Neuronal stem cell (in vitro differentiated cells): ENCODE data around the gene SRSF1.
"Not testable (repeated sequence)": the region's sequence is repeated elsewhere in the genome, so short reads cannot be mapped to it uniquely, and the experiment has no call there.

Source experiments
- DNase-seq: peaks from one replicate; pipeline ENCODE4 v3.0.0-alpha.2; 2013; ENCODE audit warnings: low spot score
- H2AFZ ChIP-seq: one replicate; pipeline ENCODE4 v1.6.1; 2013; ENCODE audit warnings: mild to moderate bottlenecking, low read length, inconsistent platforms
- H2AK5ac ChIP-seq: 2 replicates; pipeline ENCODE4 v1.6.1; 2013; ENCODE audit warnings: low read depth, mild to moderate bottlenecking, inconsistent platforms, low read length, moderate library complexity, mixed read lengths
- H2BK120ac ChIP-seq: 2 replicates; pipeline ENCODE4 v1.6.1; 2013; ENCODE audit warnings: low read depth, mild to moderate bottlenecking, inconsistent platforms, low read length, moderate library complexity, mixed read lengths
- H2BK12ac ChIP-seq: one replicate; pipeline ENCODE4 v1.6.1; 2013; ENCODE audit warnings: low read length, inconsistent platforms
- H2BK15ac ChIP-seq: 2 replicates; pipeline ENCODE4 v1.6.1; 2013; ENCODE audit warnings: mild to moderate bottlenecking, low read length, inconsistent platforms, mixed read lengths
- H2BK5ac ChIP-seq: one replicate; pipeline ENCODE4 v1.6.1; 2013; ENCODE audit warnings: inconsistent platforms, mild to moderate bottlenecking, low read length, moderate library complexity
- H3K14ac ChIP-seq: one replicate; pipeline ENCODE4 v1.6.1; 2013; ENCODE audit warnings: low read length, inconsistent platforms
- H3K18ac ChIP-seq: 2 replicates; pipeline ENCODE4 v1.6.1; 2013; ENCODE audit warnings: low read length, inconsistent platforms
- H3K23ac ChIP-seq: 2 replicates; pipeline ENCODE4 v1.6.1; 2013; ENCODE audit warnings: low read depth, mild to moderate bottlenecking, mixed read lengths, low read length, inconsistent platforms; ENCODE audit not compliant: poor library complexity
- H3K27ac ChIP-seq: replicated peaks from 3 replicates; pipeline ENCODE4 v1.5.1; 2013; ENCODE audit warnings: low read length, inconsistent platforms
- H3K27me3 ChIP-seq, 3 experiments: 2 replicates each; pipeline ENCODE4 v1.6.1; 2013; ENCODE audit warnings: low read length in 3 of 3, mild to moderate bottlenecking in 2 of 3, inconsistent platforms in 1 of 3, low read depth in 1 of 3, mixed read lengths in 1 of 3, moderate library complexity in 1 of 3; ENCODE audit not compliant: control insufficient read depth in 3 of 3, insufficient read depth in 3 of 3
- H3K36me3 ChIP-seq, 2 donors: replicated peaks in 1 of 2; 2 replicates each; pipeline ENCODE4 v1.6.1; 2013; ENCODE audit warnings: low read length in 2 of 2; ENCODE audit not compliant: control insufficient read depth in 2 of 2, insufficient read depth in 2 of 2
- H3K4ac ChIP-seq: 2 replicates; pipeline ENCODE4 v1.6.1; 2013; ENCODE audit warnings: inconsistent platforms, mild to moderate bottlenecking, low read length, moderate library complexity
- H3K4me1 ChIP-seq, 2 donors: 1 replicate in 1 of 2; 2 replicates in 1 of 2; pipeline ENCODE4 v1.6.1; 2013; ENCODE audit warnings: low read length in 2 of 2, low read depth in 1 of 2; ENCODE audit not compliant: control insufficient read depth in 2 of 2, insufficient read depth in 1 of 2
- H3K4me2 ChIP-seq: one replicate; pipeline ENCODE4 v1.6.1; 2013; ENCODE audit warnings: mild to moderate bottlenecking, low read length, inconsistent platforms; ENCODE audit not compliant: insufficient read depth, poor library complexity, severe bottlenecking
- H3K4me3 ChIP-seq, 2 donors: 2 replicates each; pipeline ENCODE4 v1.5.1; 2013; ENCODE audit warnings: low read length in 2 of 2, mild to moderate bottlenecking in 2 of 2, inconsistent platforms in 1 of 2, moderate library complexity in 1 of 2
- H3K79me1 ChIP-seq: one replicate; pipeline ENCODE4 v1.6.1; 2013; ENCODE audit warnings: low read depth, mild to moderate bottlenecking, inconsistent platforms, low read length, moderate library complexity
- H3K9ac ChIP-seq: one replicate; pipeline ENCODE4 v1.6.1; 2013; ENCODE audit warnings: mild to moderate bottlenecking, low read depth, low read length, inconsistent platforms; ENCODE audit not compliant: poor library complexity
- H3K9me3 ChIP-seq, 2 donors: replicated peaks in 1 of 2; 2 replicates each; pipeline versions ENCODE3 to v1.6.1; 2013; ENCODE audit warnings: low read length in 2 of 2, mild to moderate bottlenecking in 2 of 2, inconsistent platforms in 1 of 2, low read depth in 1 of 2, mixed read lengths in 1 of 2, moderate library complexity in 1 of 2; ENCODE audit not compliant: control insufficient read depth in 2 of 2, insufficient read depth in 1 of 2
- H4K8ac ChIP-seq: one replicate; pipeline ENCODE4 v1.6.1; 2013; ENCODE audit warnings: low read depth, mild to moderate bottlenecking, inconsistent platforms, low read length, moderate library complexity
- H4K91ac ChIP-seq: one replicate; pipeline ENCODE4 v1.6.1; 2013; ENCODE audit warnings: low read length, low read depth, mild to moderate bottlenecking, inconsistent platforms; ENCODE audit not compliant: poor library complexity
- whole genome bisulfite sequencing, 2 donors: extraction: QIAGEN DNeasy Blood & Tissue Kit; methylation state at CpG; one replicate each; pipeline ENCODE4 v1.1.7; 2013; ENCODE audit warnings: missing lambda C conversion rate in 2 of 2, mixed read lengths in 1 of 2; ENCODE audit not compliant: insufficient read length in 2 of 2, insufficient replicate concordance in 1 of 2; ENCODE audit errors: extremely low coverage in 2 of 2; 5-methylcytosine and 5-hydroxymethylcytosine counted together

Gene SRSF1

GRCh38 chr17:58047376-58048150 is 40.5 kb upstream of the SRSF1 start:
- no peak overlapping the region for H2BK12ac ChIP-seq
- H3K23ac ChIP-seq: no peak overlapping the region
- H4K91ac ChIP-seq: no peak overlapping the region
- no peak overlapping the region for H2AFZ ChIP-seq
- H3K27ac ChIP-seq: no peak overlapping the region
- no peak overlapping the region for H3K4me2 ChIP-seq
- H3K9ac ChIP-seq: no peak overlapping the region
- H3K36me3 ChIP-seq: no peaks in the 10 kb centered on the region
- H3K79me1 ChIP-seq: no peaks in the 10 kb centered on the region
- no peak overlapping the region for H2BK5ac ChIP-seq
- H4K8ac ChIP-seq: no peak overlapping the region
- no peak overlapping the region for H3K4me3 ChIP-seq
- no peak overlapping the region for H3K18ac ChIP-seq
- no peak overlapping the region for H3K4ac ChIP-seq
- H3K14ac ChIP-seq: no peak overlapping the region
- H2BK15ac ChIP-seq: no peak overlapping the region
- H3K4me1 ChIP-seq: peaks cover 0 to 10% of the 10 kb centered on the region in 2 donors
- DNase-seq: no peak
- WGBS, 2 donors: no CpG with 5 or more reads among the region's 4 CpGs
- no peak overlapping the region for H2BK120ac ChIP-seq
- peaks cover 0 to 68% (median 0%) of the 10 kb centered on the region in 3 experiments for H3K27me3 ChIP-seq
- H2AK5ac ChIP-seq: no peak overlapping the region
- peaks cover 0 to 2% of the 10 kb centered on the region in 2 donors for H3K9me3 ChIP-seq

- Histone ChIP-seq H4K91ac (no peak overlapping the region), H3K23ac (no peak overlapping the region), H3K79me1 (no peaks in the 10 kb centered on the region), H3K36me3 (no peaks in the 10 kb centered on the region), H2BK15ac (no peak overlapping the region), H3K9me3 (peaks cover 0 to 2% of the 10 kb centered on the region in 2 donors), H2BK12ac (peak overlapping the region; percentile 91), H4K8ac (no peak overlapping the region), H3K4me1 (peaks cover 0 to 10% of the 10 kb centered on the region in 2 donors), H3K4me3 (no peak overlapping the region), H3K9ac (peak overlapping the region; percentile 55), H3K4me2 (no peak overlapping the region), H3K14ac (no peak overlapping the region), H3K18ac (peak overlapping the region; percentile 76), H2BK5ac (no peak overlapping the region), H2AFZ (peak overlapping the region; percentile 33), H3K4ac (no peak overlapping the region), H2AK5ac (no peak overlapping the region), H3K27me3 (peaks cover 0 to 65% (median 0%) of the 10 kb centered on the region in 3 experiments), H2BK120ac (no peak overlapping the region), H3K27ac (no peak overlapping the region)
- WGBS, 2 donors: no CpG with 5 or more reads among the region's 18 CpGs
- DNase-seq: no peak
These were observed 39.4 kb upstream of the SRSF1 start for GRCh38 chr17:58046239-58047094.

GRCh38 chr17:58044256-58044655 is 37.2 kb upstream of the SRSF1 start:
- H2BK15ac ChIP-seq, H3K79me1 ChIP-seq, H3K18ac ChIP-seq, H3K27ac ChIP-seq, H2AK5ac ChIP-seq, H3K36me3 ChIP-seq, H3K4ac ChIP-seq, H3K14ac ChIP-seq, H2BK12ac ChIP-seq, H3K9ac ChIP-seq, H3K4me2 ChIP-seq, H3K4me3 ChIP-seq, H3K23ac ChIP-seq, DNase-seq, H2AFZ ChIP-seq, H4K91ac ChIP-seq, H2BK120ac ChIP-seq, H3K9me3 ChIP-seq, H2BK5ac ChIP-seq, H3K4me1 ChIP-seq, H4K8ac ChIP-seq: not testable (repeated sequence)
- WGBS, 2 donors: no CpG with 5 or more reads among the region's 6 CpGs
- peaks cover 0 to 81% (median 0%) of the 10 kb centered on the region in 3 experiments for H3K27me3 ChIP-seq
